GM18861 (cell line): ENCODE data around the gene FZD10.

Source experiments
- ATAC-seq: cut with Tn5 transposase; IDR thresholded peaks from one replicate; pipeline ENCODE4 v1.9.1; 2021; ENCODE audit not compliant: unreplicated experiment

FZD10 gene

GRCh38 chr12:130162267-130162666 is at the start of gene FZD10:
FZD10 (plus strand) TSS chr12:130162464; CDS start chr12:130162943, 479 bp downstream.
- no peak for ATAC-seq

- ATAC-seq: no peak
These were observed 47.3 kb upstream of the FZD10 start for GRCh38 chr12:130114952-130115351.

- ATAC-seq: no peak
These were observed 46.6 kb upstream of the FZD10 start for GRCh38 chr12:130115646-130116045.

- no peak for ATAC-seq
These were observed 45.5 kb upstream of the FZD10 start for GRCh38 chr12:130116791-130117190.

GRCh38 chr12:130117233-130117632 is 45.0 kb upstream of the FZD10 start:
- ATAC-seq: no peak

- ATAC-seq: no peak
These were observed 44.6 kb upstream of the FZD10 start for GRCh38 chr12:130117701-130118100.

GRCh38 chr12:130118181-130118580 is 44.1 kb upstream of the FZD10 start:
- no peak for ATAC-seq

GRCh38 chr12:130119241-130119861 is 42.9 kb upstream of the FZD10 start:
- ATAC-seq: no peak

GRCh38 chr12:130120012-130120805 is 42.1 kb upstream of the FZD10 start:
- ATAC-seq: no peak

GRCh38 chr12:130121226-130122000 is 40.9 kb upstream of the FZD10 start:
- no peak for ATAC-seq

- no peak for ATAC-seq
These were observed 39.9 kb upstream of the FZD10 start for GRCh38 chr12:130122356-130122755.

- no peak for ATAC-seq
These were observed 38.2 kb upstream of the FZD10 start for GRCh38 chr12:130124106-130124505.

- ATAC-seq: no peak
These were observed 37.5 kb upstream of the FZD10 start for GRCh38 chr12:130124605-130125244.

GRCh38 chr12:130126023-130126432 is 36.2 kb upstream of the FZD10 start:
- ATAC-seq: no peak

- no peak for ATAC-seq
These were observed 34.7 kb upstream of the FZD10 start for GRCh38 chr12:130127532-130127911.

GRCh38 chr12:130127912-130128789 is 34.1 kb upstream of the FZD10 start:
- no peak for ATAC-seq

GRCh38 chr12:130128790-130129735 is 33.2 kb upstream of the FZD10 start:
- ATAC-seq: no peak

- ATAC-seq: no peak
These were observed 31.9 kb upstream of the FZD10 start for GRCh38 chr12:130130346-130130745.

GRCh38 chr12:130131025-130131424 is 31.2 kb upstream of the FZD10 start:
- ATAC-seq: no peak
